ENCODE results near the gene TEC. TPM values are rescaled to one million over a fixed set of nuclear protein-coding genes. Genes with fewer than 3 reads are reported as not detected.

Gene TEC
- total RNA-seq, 6 donors from 2014 or later: 5.9 to 26.2 (median 10.1) TPM

DNA sequence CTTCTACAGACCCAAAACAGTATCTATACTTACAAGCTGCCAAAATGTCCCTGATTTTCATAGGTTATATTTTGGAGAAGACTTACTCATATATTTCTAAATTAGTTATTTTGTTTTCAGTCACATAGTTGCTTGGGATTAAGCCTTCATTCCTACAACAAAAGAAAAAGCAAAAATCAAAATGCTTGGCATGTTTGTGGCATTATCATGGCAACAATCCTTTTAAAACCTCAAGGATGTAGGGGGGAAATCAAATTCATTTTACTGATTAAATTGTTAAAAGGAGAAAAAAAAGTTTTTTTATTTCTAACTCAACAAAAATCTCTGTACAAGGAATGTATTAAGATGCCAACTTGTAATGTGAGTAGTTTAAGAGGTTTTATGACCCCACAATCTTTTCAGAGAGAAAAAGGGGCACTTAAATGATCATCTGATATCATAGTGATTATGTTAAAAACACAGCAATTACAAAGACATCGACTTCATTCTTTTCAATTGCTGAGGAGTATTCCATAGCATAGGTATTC lies 159.1 kb downstream of the TEC start:
- H3K4me1 ChIP-seq: no peaks in the 10 kb centered on the region
- H3K9me3 ChIP-seq: no peaks in the 10 kb centered on the region
- no peaks in the 10 kb centered on the region for H3K36me3 ChIP-seq
- DNase-seq: no peak
- H3K27ac ChIP-seq: no peak overlapping the region
- TF ChIP-seq EP300 (IDR thresholded peaks at IDR 0.05): no peak
- no peak for TF ChIP-seq POLR2A (IDR thresholded peaks at IDR 0.05)
- no peak for TF ChIP-seq POLR2AphosphoS5 (IDR thresholded peaks at IDR 0.05)
- TF ChIP-seq CTCF (IDR thresholded peaks at IDR 0.05): no peak
- WGBS, 2 donors: 74 to 84% methylated on average over 1 of the region's 1 CpG
- no peak overlapping the region for H3K4me3 ChIP-seq
- ATAC-seq (ENCODE audit: low FRiP score in 2 of 2): no peak
- H3K27me3 ChIP-seq: no peaks in the 10 kb centered on the region

DNA sequence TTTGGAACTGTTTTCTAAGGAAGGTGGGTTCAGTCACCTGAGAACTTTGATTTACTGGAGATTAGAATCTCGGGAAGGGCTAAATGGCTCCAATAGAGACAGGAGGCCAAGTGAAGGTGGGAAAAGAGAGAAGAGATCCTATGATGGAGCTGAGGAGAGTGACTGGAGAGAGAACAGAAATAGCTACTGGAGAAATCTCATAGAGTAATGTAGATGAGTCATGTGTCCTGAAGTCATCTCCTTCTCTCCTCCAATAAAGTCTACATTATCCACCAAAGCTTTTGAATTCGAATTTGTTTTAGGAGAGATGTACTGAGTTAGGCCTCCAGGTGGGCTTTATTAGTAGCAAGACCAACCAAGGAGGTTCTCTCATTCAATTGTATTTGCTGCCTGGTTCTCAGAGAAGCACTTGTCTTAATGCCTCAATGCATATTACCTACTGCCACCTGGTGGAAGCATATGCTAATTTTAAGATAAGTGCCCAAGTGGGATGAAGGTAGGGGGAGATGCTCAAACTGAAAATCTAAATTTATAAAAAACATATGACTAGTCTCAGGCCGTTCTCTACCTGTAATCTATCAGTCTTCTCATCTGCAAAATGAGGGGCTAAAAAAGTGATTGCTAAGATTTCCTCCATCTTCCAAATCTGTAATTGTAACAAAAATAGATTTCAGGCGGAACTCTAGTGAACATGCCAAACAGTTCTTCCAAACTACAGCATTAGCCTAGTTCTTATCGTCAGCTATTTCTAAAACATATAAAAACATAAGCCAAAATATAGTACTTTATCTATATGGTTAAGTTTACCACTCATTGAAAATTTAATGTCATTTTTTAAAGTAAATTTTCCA lies 160.0 kb downstream of the TEC start:
- 66 to 67% methylated on average over 5 of the region's 5 CpGs for WGBS, 2 donors
- DNase-seq (no peak), ATAC-seq (ENCODE audit: low FRiP score in 2 of 2) (peak in 1 of 2 donors; percentile 35)
- Histone ChIP-seq H3K4me1 (no peaks in the 10 kb centered on the region), H3K4me3 (no peak overlapping the region), H3K36me3 (no peaks in the 10 kb centered on the region), H3K9me3 (no peaks in the 10 kb centered on the region), H3K27me3 (no peaks in the 10 kb centered on the region), H3K27ac (no peak overlapping the region)
- TF ChIP-seq CTCF (IDR thresholded peaks at IDR 0.05) (peak in 5 of 6 experiments; percentile 17 to 47 (median 38)), EP300 (IDR thresholded peaks at IDR 0.05) (no peak)

GRCh38 chr4:48108309-48109073 lies 161.1 kb downstream of the TEC start:
- TF ChIP-seq EP300 (IDR thresholded peaks at IDR 0.05) (no peak), CTCF (IDR thresholded peaks at IDR 0.05) (no peak), POLR2AphosphoS5 (IDR thresholded peaks at IDR 0.05) (no peak), POLR2A (IDR thresholded peaks at IDR 0.05) (no peak)
- H3K4me1 ChIP-seq: no peaks in the 10 kb centered on the region
- no peaks in the 10 kb centered on the region for H3K36me3 ChIP-seq
- H3K27me3 ChIP-seq: no peaks in the 10 kb centered on the region
- DNase-seq (no peak), ATAC-seq (ENCODE audit: low FRiP score in 2 of 2) (no peak)
- H3K27ac ChIP-seq: no peak overlapping the region
- no peaks in the 10 kb centered on the region for H3K9me3 ChIP-seq
- H3K4me3 ChIP-seq: no peak overlapping the region
- 94 to 95% methylated on average over 2 of the region's 2 CpGs for WGBS, 2 donors

- TF ChIP-seq POLR2A (IDR thresholded peaks at IDR 0.05): no peak
- TF ChIP-seq CTCF (IDR thresholded peaks at IDR 0.05): no peak
- TF ChIP-seq EP300 (IDR thresholded peaks at IDR 0.05): no peak
- TF ChIP-seq POLR2AphosphoS5 (IDR thresholded peaks at IDR 0.05): no peak
- no peaks in the 10 kb centered on the region for H3K4me1 ChIP-seq
- H3K4me3 ChIP-seq: no peak overlapping the region
- no peak for DNase-seq
- no peaks in the 10 kb centered on the region for H3K36me3 ChIP-seq
- no peaks in the 10 kb centered on the region for H3K27me3 ChIP-seq
- 93 to 97% methylated on average over 1 of the region's 1 CpG for WGBS, 2 donors
- ATAC-seq (ENCODE audit: low FRiP score in 2 of 2): no peak
- H3K27ac ChIP-seq: no peak overlapping the region
- H3K9me3 ChIP-seq: no peaks in the 10 kb centered on the region
Measured at GRCh38 chr4:48105230-48105629, 164.4 kb downstream of the TEC start.
